B cell (primary cell): Measurements from ENCODE around the gene CFB.

ENCODE experiments used
- EZH2 ChIP-seq: IDR thresholded peaks from 2 replicates; pipeline ENCODE4 v1.6.1; 2012; ENCODE audit warnings: borderline replicate concordance, low read depth, mild to moderate bottlenecking, moderate library complexity, low read length; ENCODE audit not compliant: insufficient read depth, poor library complexity, severe bottlenecking
- TF ChIP-seq, protein P1 (sequence below): fragments of 200-600 bp; IDR thresholded peaks from one replicate; pipeline ENCODE4 v1.8.0; 2022; ENCODE audit warnings: antibody characterized with exemption, mild to moderate bottlenecking

DNA sequence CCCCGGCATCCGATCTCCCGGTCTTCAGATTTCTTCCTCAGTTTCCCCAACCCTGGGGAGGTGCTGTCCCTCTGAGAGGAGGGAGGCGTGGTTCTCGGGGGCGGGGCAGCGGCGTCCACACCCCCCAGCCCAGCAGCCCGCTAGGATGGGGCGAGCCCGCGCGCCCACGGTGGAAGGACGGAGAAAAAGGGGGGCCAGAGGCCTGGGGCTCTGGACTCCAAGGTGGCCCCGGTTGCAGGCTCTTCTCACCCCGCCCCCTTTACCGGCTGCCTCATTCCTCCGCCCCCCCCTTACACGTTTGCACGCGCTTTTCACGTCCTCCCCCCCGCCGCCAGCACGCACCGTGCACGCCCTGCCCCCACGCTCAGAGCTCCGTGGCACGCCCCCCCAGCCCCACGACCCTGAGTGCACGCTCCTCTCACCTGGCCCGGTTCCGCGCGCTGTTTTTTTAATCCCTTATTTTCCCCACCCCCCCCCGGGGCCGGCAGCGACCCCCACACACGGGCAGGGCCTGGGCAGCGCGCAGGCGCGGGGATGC, 44.4 kb upstream of the CFB start:
- TF ChIP-seq, protein P1, sequence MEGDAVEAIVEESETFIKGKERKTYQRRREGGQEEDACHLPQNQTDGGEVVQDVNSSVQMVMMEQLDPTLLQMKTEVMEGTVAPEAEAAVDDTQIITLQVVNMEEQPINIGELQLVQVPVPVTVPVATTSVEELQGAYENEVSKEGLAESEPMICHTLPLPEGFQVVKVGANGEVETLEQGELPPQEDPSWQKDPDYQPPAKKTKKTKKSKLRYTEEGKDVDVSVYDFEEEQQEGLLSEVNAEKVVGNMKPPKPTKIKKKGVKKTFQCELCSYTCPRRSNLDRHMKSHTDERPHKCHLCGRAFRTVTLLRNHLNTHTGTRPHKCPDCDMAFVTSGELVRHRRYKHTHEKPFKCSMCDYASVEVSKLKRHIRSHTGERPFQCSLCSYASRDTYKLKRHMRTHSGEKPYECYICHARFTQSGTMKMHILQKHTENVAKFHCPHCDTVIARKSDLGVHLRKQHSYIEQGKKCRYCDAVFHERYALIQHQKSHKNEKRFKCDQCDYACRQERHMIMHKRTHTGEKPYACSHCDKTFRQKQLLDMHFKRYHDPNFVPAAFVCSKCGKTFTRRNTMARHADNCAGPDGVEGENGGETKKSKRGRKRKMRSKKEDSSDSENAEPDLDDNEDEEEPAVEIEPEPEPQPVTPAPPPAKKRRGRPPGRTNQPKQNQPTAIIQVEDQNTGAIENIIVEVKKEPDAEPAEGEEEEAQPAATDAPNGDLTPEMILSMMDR = no peak
- TF ChIP-seq EZH2 = no peak
